OCI-LY3 (cell line): Measurements from ENCODE around the gene TBC1D7.

Experiments used
- H2AFZ ChIP-seq: fragments of 200-600, 300-600 bp; shearing (Covaris generic); 2 replicates; pipeline ENCODE4 v1.6.0; 2014; ENCODE audit warnings: antibody characterized with exemption, low read depth, low read length
- H3K27ac ChIP-seq: fragments of 200-600, 300-600 bp; sonication (generic); 2 replicates; pipeline ENCODE4 v1.5.1; 2014; ENCODE audit warnings: mild to moderate bottlenecking, low read length, moderate library complexity, mixed read lengths
- H3K27me3 ChIP-seq: fragments of 200-600, 300-600 bp; sonication (generic); 2 replicates; pipeline ENCODE4 v1.6.1; 2014; ENCODE audit warnings: low read depth, low read length, mixed read lengths
- H3K36me3 ChIP-seq: fragments of 200-600, 300-600 bp; sonication (generic); replicated peaks from 2 replicates; pipeline ENCODE3; 2014; ENCODE audit warnings: low read depth, low read length, mixed read lengths
- H3K4me1 ChIP-seq: fragments of 300-600, 200-600 bp; sonication (generic); 2 replicates; pipeline ENCODE4 v1.6.1; 2014; ENCODE audit warnings: low read length, mixed read lengths
- H3K4me2 ChIP-seq: fragments of 200-600, 300-600 bp; sonication (generic); 2 replicates; pipeline ENCODE4 v1.6.1; 2014; ENCODE audit warnings: low read length, mixed read lengths
- H3K4me3 ChIP-seq: fragments of 300-600, 200-600 bp; sonication (generic); 2 replicates; pipeline ENCODE4 v1.5.1; 2014; ENCODE audit warnings: antibody characterized with exemption, mild to moderate bottlenecking, low read length, moderate library complexity
- H3K79me2 ChIP-seq: fragments of 300-600, 200-600 bp; shearing (Covaris generic); 2 replicates; pipeline ENCODE4 v1.6.1; 2014; ENCODE audit warnings: mild to moderate bottlenecking, low read length, mixed read lengths
- H3K9ac ChIP-seq: fragments of 300-600, 200-600 bp; shearing (Covaris generic); 2 replicates; pipeline ENCODE4 v1.6.0; 2014; ENCODE audit warnings: mild to moderate bottlenecking, low read length, moderate library complexity
- H3K9me3 ChIP-seq: fragments of 200-600, 300-600 bp; shearing (Covaris generic); 2 replicates; pipeline ENCODE4 v1.6.1; 2014; ENCODE audit warnings: low read length, mixed read lengths; ENCODE audit not compliant: insufficient read depth
- H4K20me1 ChIP-seq: fragments of 200-600, 300-600 bp; sonication (generic); 2 replicates; pipeline ENCODE4 v1.6.1; 2016; ENCODE audit warnings: low read length, mixed read lengths; ENCODE audit not compliant: insufficient read depth
- EZH2phosphoT487 ChIP-seq: fragments of 200-600 bp; shearing (Covaris generic); IDR thresholded peaks from 2 replicates; pipeline ENCODE4 v1.6.1; 2018; ENCODE audit warnings: antibody characterized with exemption, mixed run types, low read depth
- TF ChIP-seq, protein P1 (sequence below): fragments of 200-600, 300-600 bp; sonication (generic); IDR thresholded peaks from 2 replicates; pipeline ENCODE4 v1.5.1; 2014; ENCODE audit warnings: antibody characterized with exemption, low read length, low read depth

Gene TBC1D7

DNA sequence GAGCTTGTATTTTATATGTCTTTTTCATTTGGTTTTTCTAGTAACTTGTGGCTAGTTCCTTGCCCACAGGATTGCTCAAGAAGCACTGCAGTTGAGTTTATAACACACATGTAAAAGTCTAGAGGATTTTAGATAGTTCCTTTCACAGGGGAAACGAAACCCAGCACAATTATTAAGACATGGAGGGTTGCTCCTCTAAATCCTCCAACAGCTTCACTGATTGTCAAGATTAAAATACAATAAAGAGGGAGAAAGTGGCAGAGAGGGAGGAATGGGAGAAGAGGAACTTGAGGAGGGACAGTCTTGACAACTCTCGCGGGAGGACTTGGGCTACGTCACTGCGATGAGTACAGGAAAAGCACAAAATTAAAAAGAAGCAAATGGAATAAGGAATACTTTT lies 9.7 kb upstream of the TBC1D7 start:
- no peaks in the 10 kb centered on the region for H3K79me2 ChIP-seq
- H3K36me3 ChIP-seq = no peaks in the 10 kb centered on the region
- no peak overlapping the region for H3K4me3 ChIP-seq
- H4K20me1 ChIP-seq = no peaks in the 10 kb centered on the region
- H3K4me2 ChIP-seq = no peak overlapping the region
- no peak overlapping the region for H2AFZ ChIP-seq
- no peak overlapping the region for H3K27ac ChIP-seq
- TF ChIP-seq, protein P1, sequence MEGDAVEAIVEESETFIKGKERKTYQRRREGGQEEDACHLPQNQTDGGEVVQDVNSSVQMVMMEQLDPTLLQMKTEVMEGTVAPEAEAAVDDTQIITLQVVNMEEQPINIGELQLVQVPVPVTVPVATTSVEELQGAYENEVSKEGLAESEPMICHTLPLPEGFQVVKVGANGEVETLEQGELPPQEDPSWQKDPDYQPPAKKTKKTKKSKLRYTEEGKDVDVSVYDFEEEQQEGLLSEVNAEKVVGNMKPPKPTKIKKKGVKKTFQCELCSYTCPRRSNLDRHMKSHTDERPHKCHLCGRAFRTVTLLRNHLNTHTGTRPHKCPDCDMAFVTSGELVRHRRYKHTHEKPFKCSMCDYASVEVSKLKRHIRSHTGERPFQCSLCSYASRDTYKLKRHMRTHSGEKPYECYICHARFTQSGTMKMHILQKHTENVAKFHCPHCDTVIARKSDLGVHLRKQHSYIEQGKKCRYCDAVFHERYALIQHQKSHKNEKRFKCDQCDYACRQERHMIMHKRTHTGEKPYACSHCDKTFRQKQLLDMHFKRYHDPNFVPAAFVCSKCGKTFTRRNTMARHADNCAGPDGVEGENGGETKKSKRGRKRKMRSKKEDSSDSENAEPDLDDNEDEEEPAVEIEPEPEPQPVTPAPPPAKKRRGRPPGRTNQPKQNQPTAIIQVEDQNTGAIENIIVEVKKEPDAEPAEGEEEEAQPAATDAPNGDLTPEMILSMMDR = no peak
- TF ChIP-seq EZH2phosphoT487 = no peak
- H3K9ac ChIP-seq = no peak overlapping the region
- H3K27me3 ChIP-seq = 0 out of 2 replicates have a peak, but pooled peaks cover 4% of the 10 kb centered on the region
- H3K9me3 ChIP-seq = no peaks in the 10 kb centered on the region
- no peaks in the 10 kb centered on the region for H3K4me1 ChIP-seq

DNA sequence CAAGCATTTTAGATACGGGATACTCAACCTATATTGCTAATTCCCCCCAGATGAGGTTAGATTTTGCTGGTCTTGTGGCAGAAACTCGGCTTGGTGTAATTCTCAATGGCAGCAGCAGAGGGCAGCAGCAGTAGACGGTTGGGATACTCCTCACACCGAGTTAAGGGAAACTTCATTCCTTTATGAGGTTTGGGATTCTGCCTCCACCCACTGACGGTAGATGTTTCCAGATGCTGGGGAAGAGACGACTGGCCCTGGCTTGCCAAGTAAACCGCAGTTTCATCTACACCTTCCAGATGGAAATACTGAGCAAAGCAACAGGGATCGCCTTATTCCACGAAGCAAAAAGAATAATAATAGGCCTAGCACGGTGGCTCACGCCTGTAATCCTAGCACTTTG lies 8.2 kb upstream of the TBC1D7 start:
- Histone ChIP-seq H3K36me3 (no peaks in the 10 kb centered on the region), H3K4me2 (peak overlapping the region; percentile 88), H2AFZ (peak overlapping the region; percentile 63; the same call in 1 of the 2 replicates), H4K20me1 (no peaks in the 10 kb centered on the region), H3K27me3 (0 out of 2 replicates have a peak, but pooled peaks cover 4% of the 10 kb centered on the region), H3K27ac (no peak overlapping the region), H3K4me3 (peak overlapping the region; percentile 62), H3K9me3 (no peaks in the 10 kb centered on the region), H3K79me2 (no peaks in the 10 kb centered on the region), H3K9ac (no peak overlapping the region), H3K4me1 (no peaks in the 10 kb centered on the region)
- TF ChIP-seq, protein P1 = peak; percentile 70
- TF ChIP-seq EZH2phosphoT487 = no peak

DNA sequence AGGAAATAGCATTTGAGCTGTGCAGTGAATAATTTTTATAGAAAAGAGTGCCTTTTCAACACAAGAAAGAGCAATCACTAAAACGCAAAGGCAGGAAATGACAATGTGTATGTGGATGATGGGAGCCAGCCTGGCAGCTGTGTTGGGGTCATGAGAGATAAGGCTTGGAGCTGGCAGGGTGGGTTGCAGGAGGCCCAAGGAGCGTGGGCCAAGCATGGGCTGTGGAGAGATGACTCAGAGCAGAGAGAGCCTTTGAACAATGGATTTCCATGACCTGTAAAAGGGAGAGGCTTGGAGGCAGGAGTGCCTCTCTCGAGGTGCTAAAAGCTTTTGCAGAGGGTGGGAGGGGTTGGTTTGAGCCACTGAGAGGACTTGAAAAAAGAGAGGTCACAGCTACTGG lies 6.6 kb upstream of the TBC1D7 start:
- no peak overlapping the region for H3K9ac ChIP-seq
- H3K4me3 ChIP-seq = no peak overlapping the region
- H3K27ac ChIP-seq = no peak overlapping the region
- H2AFZ ChIP-seq = no peak overlapping the region
- H3K27me3 ChIP-seq = no peaks in the 10 kb centered on the region
- TF ChIP-seq EZH2phosphoT487 = no peak
- TF ChIP-seq, protein P1 = no peak
- no peaks in the 10 kb centered on the region for H3K36me3 ChIP-seq
- H3K4me1 ChIP-seq = no peaks in the 10 kb centered on the region
- H3K4me2 ChIP-seq = no peak overlapping the region
- no peaks in the 10 kb centered on the region for H3K79me2 ChIP-seq
- H3K9me3 ChIP-seq = no peaks in the 10 kb centered on the region
- no peaks in the 10 kb centered on the region for H4K20me1 ChIP-seq

DNA sequence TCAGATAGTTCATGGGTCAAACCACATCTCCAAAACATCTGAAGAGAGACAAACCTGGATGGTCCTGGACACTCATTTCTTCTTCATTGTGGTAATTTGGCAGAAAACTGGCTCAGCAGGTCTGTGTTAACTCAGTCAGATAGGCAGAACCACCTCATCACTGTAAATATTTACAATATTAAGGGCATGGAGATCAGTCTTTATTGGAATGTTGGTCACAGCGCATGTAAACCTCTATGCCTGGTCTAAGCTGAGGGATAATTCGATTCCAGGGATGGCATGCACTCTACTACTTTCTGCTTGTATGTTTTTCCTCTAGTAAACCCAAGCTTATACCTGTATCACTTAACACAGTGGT lies 4.0 kb upstream of the TBC1D7 start:
- Histone ChIP-seq H3K4me2 (no peak overlapping the region), H3K9me3 (no peaks in the 10 kb centered on the region), H2AFZ (no peak overlapping the region), H3K4me1 (peaks cover 6% of the 10 kb centered on the region), H3K36me3 (no peaks in the 10 kb centered on the region), H3K27me3 (no peaks in the 10 kb centered on the region), H3K27ac (no peak overlapping the region), H4K20me1 (no peaks in the 10 kb centered on the region), H3K4me3 (no peak overlapping the region), H3K79me2 (no peaks in the 10 kb centered on the region; the same call in 1 of the 2 replicates), H3K9ac (no peak overlapping the region)
- no peak for TF ChIP-seq EZH2phosphoT487
- TF ChIP-seq, protein P1 = no peak
